GM12872 (cell line): ENCODE measurements around the gene UVRAG.

Source experiments
- CTCF ChIP-seq: IDR thresholded peaks from 3 replicates; pipeline ENCODE4 v1.5.1; 2011; ENCODE audit warnings: low read depth, mild to moderate bottlenecking, low read length, moderate library complexity; ENCODE audit not compliant: insufficient read depth

Gene UVRAG

GRCh38 chr11:75859614-75860013 is 44.6 kb downstream of the UVRAG start:
- no peak for TF ChIP-seq CTCF

- TF ChIP-seq CTCF: no peak
Measured at GRCh38 chr11:75862437-75862836, 47.4 kb downstream of the UVRAG start.

- peak; percentile 51 for TF ChIP-seq CTCF
Measured at GRCh38 chr11:75867778-75868374, 52.9 kb downstream of the UVRAG start.

- no peak for TF ChIP-seq CTCF
Measured at GRCh38 chr11:75868990-75869389, 54.0 kb downstream of the UVRAG start.

GRCh38 chr11:75869661-75870455 is 54.8 kb downstream of the UVRAG start:
- no peak for TF ChIP-seq CTCF

GRCh38 chr11:75872887-75873416 is 57.9 kb downstream of the UVRAG start:
- TF ChIP-seq CTCF: no peak

GRCh38 chr11:75873417-75874221 is 58.6 kb downstream of the UVRAG start:
- no peak for TF ChIP-seq CTCF
